HG02938 (cell line): ENCODE results near the gene GATAD2A.

Source experiments
- ATAC-seq: cut with Tn5 transposase; IDR thresholded peaks from one replicate; pipeline ENCODE4 v1.9.1; 2021; ENCODE audit warnings: mild to moderate bottlenecking, moderate library complexity; ENCODE audit not compliant: unreplicated experiment

The GATAD2A gene

GRCh38 chr19:19528721-19529490 lies 123.4 kb downstream of the GATAD2A start, which contains the start of gene YJEFN3:
Gene YJEFN3, plus strand, starts transcription at chr19:19528911. Its CDS starts 22 bp downstream, at chr19:19528933.
- no peak for ATAC-seq

GRCh38 chr19:19529783-19530422 lies 124.4 kb downstream of the GATAD2A start:
- ATAC-seq, result no peak

GRCh38 chr19:19530423-19530804 lies 124.9 kb downstream of the GATAD2A start:
- no peak for ATAC-seq

- no peak for ATAC-seq
Observed at GRCh38 chr19:19530889-19531288, 125.4 kb downstream of the GATAD2A start.

GRCh38 chr19:19531951-19532805 lies 126.7 kb downstream of the GATAD2A start:
- ATAC-seq, result no peak

- no peak for ATAC-seq
Observed at GRCh38 chr19:19532806-19533701, 127.6 kb downstream of the GATAD2A start.

GRCh38 chr19:19533841-19534240 lies 128.4 kb downstream of the GATAD2A start:
- ATAC-seq, result no peak

- no peak for ATAC-seq
Observed at GRCh38 chr19:19534556-19535265, 129.2 kb downstream of the GATAD2A start.

- no peak for ATAC-seq
Observed at GRCh38 chr19:19535311-19536191, 130.1 kb downstream of the GATAD2A start.

GRCh38 chr19:19537075-19538048 lies 131.9 kb downstream of the GATAD2A start:
- ATAC-seq, result no peak

GRCh38 chr19:19538061-19538784 lies 132.7 kb downstream of the GATAD2A start, which contains the start of gene CILP2:
Gene CILP2, plus strand, starts transcription at chr19:19538265. Its CDS starts 85 bp downstream, at chr19:19538350.
- ATAC-seq, result no peak

- no peak for ATAC-seq
Observed at GRCh38 chr19:19538785-19539166, 133.3 kb downstream of the GATAD2A start.

GRCh38 chr19:19539698-19540063 lies 134.2 kb downstream of the GATAD2A start:
- ATAC-seq, result no peak

GRCh38 chr19:19540064-19540714 lies 134.7 kb downstream of the GATAD2A start:
- no peak for ATAC-seq

- ATAC-seq, result no peak
Observed at GRCh38 chr19:19540715-19541515, 135.4 kb downstream of the GATAD2A start.

GRCh38 chr19:19541616-19542015 lies 136.1 kb downstream of the GATAD2A start:
- ATAC-seq, result no peak
